ENCODE measurements around the gene SPG11.
"Not testable (repeated sequence)": the region's sequence is repeated elsewhere in the genome, so short reads cannot be mapped to it uniquely, and the experiment has no call there.

Gene SPG11

GRCh38 chr15:44598892-44599291, 64.6 kb downstream of the SPG11 start:
- no peak for DNase-seq

GRCh38 chr15:44598066-44598465, 65.4 kb downstream of the SPG11 start:
- DNase-seq = no peak

DNA sequence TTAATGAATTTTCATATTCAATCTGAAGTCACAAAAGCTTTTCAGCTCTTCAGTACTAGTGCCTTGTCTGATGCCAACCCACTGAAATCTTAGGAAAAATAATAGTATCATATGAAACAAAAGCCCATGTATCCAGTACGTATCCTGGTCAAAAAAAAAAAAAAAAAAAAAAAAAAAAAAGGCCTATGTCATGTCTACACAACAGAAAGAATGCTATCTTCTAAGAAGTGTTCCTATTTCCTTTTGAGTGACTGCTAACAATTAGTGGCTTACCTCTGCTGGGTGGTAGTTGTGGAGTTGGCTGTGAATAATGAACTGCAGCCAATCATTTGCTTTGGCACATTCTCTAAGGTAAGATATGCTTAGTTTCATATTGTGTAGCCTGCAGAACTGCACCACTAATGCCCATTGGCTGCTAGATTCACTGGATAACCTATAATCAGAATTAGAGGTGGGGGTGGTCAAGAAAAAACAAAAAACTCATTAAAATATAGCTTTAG, 66.9 kb downstream of the SPG11 start:
- no peak for DNase-seq

DNA sequence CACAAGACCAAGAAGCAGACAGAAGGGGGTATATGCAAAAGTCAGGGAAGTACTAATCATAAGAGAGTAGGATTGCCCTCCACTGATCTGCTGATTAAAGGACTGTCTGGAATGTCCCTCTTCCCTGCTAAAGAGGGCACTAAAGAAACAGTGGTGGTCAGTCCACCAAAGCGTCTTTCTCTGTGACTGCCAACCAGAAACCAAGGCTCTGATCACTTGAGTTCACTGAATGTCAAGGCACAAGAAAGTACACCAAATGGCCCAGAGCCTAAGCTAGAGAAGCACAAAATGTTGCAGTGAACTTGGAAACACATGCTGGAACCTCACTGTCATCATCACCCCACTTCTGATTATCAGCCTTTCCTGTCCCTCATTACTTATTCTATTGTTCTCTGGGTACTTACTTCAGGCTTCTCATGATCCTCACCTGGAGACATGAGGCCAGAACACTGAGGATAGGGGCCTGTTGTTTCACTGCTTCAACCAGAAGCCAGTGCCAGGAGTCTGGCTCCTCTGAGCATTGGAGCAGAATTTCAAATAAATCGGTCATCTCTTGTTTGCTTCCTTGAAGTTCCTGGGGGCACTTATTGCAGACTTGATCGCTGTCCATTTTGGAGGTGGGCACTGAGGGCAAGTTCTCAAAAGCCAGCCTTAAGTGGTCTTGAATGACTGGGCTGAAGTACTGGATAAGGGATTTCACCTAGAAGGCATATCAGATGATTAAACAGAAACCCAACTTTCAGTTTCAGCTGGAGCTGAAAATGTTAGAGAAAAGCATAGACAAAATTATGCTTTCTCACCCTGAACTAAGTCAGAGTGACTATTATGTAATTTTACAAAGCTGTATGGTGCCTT, 67.6 kb downstream of the SPG11 start:
- no peak for DNase-seq

DNA sequence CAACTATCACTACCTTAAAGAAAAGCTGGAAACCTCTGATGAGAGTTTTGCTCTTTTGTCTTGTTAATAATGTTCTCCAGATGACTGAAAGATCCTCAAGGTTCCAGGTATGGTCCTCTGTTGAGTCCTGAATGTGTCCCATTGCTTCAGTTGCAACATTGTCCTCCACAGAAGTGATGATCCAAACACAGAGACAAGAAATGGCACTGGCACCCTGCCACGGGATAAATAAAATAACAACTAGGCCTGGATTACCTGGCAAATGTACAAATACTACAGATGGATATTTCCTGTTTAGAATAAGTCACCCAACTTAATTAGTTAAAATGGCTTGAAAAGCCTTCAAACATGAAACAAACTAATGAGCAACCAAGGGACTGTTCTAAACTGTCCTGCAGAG, 68.2 kb downstream of the SPG11 start:
- no peak for DNase-seq

DNA sequence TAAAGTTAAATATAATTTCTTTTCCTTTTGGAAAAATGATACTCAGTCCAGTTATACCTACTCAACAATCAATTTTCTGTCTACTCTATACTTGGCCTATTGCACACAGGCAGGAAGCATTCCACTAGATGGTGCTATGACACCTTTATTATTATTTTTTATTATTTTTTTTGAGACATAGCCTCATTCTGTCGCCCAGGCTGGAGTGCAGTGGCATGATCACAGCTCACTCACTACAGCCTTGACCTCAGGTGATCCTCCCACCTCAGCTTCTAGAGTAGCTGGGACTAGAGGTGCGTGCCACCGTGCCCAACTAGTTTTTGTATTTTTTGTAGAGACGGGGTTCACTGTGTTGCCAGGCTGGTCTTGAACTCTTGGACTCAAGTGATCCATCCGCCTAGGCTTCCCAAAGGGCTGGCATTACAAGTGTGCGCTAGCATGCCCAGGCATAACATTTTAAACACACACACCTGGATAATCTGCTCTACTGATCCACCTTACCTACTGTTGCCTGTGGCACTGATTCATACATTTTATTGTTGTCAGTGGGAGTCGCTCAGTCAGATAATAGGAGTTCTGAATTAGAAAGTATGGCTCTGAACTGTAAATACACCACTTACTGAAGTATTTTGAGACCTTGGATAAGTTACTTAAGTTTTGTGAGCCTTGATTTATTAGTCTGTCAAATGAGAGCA, 70.3 kb downstream of the SPG11 start:
- peak; percentile 17 for DNase-seq

DNA sequence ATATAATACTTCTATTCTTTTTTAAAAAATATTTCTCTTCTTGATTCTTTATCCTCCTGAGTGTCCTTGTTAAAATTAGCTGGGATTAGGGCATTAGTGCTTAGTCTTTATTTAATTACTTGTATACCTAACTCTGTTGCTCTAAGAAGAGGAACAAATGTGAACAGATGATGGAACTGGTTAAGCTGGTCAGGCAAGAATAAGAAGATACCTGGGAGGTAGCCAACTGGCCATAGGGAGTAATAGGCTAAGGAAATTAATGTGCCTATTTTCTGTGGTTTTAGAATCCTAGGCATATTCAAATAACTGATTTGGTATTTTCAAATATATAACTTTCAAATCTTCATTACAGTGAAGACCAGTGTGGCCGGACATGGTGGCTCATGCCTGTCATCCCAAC, 72.1 kb downstream of the SPG11 start:
- no peak for DNase-seq

- no peak for DNase-seq
Measured at GRCh38 chr15:44588541-44588940, 74.9 kb downstream of the SPG11 start.

GRCh38 chr15:44585633-44586032, 77.8 kb downstream of the SPG11 start:
- no peak for DNase-seq

DNA sequence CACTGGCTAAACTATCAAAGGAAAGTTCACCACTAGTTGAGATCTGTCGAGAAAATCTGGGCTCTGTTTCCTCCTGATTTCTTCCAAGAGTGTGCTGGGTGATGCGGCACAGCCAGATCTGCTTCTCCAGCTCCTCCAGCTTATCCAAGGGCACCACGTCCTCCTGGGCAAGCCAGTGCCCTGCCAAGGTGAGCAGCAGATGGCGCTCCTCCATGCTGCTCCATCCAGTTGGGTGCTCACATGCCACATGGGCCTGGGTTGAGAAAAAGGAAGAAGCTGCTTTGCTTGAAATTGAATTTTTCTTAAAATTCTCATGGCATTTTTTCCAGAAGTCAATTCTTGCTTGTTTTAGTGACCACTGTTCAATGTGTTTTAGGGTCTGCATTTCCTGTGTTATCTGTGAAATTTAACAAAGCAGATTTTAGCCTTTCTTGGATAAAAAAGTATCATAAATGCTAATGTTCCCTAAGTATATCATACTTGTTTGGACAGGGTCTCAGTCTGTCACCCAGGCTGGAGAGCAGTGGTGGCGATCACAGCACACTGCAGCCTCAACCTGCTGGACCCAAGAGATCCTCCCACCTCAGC, 79.2 kb downstream of the SPG11 start:
- DNase-seq = peak; percentile 74

DNA sequence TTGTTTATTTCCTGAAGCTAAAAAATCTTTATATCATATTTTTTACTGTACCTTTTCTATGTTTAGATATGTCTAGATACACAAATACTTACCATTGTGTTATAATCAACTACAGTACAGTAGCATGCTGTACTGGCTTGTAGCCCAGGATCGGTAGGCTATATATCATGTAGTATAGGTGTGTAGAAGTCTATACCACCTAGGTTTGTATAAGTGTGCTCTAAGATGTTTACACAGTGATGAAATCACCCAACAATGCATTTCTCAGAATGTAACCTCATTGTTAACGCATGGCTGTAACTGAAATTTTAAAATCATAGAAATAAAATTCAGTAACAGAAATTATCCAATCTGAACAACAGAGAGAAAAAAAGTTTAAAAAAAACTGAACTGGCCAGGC, 83.4 kb downstream of the SPG11 start:
- no peak for DNase-seq

GRCh38 chr15:44574734-44575133, 88.7 kb downstream of the SPG11 start:
- DNase-seq = no peak

DNA sequence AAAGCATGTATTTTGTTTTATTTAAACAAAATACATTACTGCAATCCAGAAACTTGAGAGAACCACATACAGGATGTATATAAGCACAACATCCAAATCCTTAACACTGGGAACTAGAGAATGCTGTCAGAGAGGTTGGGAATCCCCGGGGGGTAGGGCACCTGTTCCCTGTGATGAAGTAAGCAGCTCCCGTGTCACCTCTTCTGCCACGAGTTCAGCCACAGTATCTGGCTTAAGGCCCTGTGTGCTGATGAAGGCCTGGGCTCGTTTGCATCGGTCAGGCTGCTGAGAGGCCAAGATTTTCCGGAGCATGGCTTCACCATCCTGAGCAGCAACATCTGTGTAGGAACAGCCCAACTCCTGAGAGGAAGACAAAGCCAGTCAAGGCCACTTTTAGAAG, 90.1 kb downstream of the SPG11 start:
- DNase-seq = no peak

DNA sequence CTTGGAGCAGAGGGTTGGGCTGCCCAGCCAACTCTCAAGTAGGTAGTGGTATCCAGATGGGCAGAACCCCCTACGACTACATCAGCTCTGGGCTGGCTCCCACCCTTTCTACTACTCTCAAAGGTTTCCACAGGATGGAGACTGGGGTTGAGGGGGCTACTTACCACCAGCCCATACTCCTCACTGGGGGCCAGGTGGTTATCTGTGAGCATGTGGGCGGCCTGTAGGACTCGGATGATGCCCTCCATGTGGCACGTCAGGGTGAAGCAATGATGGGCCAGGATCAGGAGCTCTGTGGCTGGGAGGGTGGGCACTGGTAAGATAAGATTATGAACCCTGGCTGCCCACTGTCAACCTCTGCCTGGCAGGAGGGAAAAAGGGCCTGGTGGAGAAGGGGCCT, 93.1 kb downstream of the SPG11 start:
- no peak for DNase-seq

DNA sequence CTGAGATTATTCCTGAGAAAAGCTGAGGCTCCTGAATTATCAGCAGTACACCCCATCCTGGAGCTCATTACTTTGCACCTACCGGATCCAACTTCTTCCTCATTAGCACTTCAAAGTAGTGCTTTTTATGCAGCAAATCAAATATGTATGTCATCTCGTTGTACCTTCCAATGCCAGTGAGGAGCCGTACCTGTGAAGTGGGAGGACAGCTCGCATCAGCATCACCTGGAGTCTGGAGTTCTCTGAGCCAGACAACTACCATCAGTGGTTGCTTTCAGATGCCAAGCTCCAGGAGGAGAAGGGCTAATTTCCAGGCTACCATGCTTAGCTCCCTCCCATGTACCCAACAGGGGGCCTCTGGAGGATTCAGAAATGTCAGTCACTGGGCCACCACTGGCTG, 94.1 kb downstream of the SPG11 start:
- DNase-seq = no peak

- no peak for DNase-seq
Measured at GRCh38 chr15:44568338-44568737, 95.1 kb downstream of the SPG11 start.

GRCh38 chr15:44566155-44566540, 97.3 kb downstream of the SPG11 start:
- DNase-seq = no peak

GRCh38 chr15:44565387-44566154, 97.9 kb downstream of the SPG11 start:
- DNase-seq = no peak

GRCh38 chr15:44560926-44561325, 102.5 kb downstream of the SPG11 start:
- DNase-seq = not testable (repeated sequence)

DNA sequence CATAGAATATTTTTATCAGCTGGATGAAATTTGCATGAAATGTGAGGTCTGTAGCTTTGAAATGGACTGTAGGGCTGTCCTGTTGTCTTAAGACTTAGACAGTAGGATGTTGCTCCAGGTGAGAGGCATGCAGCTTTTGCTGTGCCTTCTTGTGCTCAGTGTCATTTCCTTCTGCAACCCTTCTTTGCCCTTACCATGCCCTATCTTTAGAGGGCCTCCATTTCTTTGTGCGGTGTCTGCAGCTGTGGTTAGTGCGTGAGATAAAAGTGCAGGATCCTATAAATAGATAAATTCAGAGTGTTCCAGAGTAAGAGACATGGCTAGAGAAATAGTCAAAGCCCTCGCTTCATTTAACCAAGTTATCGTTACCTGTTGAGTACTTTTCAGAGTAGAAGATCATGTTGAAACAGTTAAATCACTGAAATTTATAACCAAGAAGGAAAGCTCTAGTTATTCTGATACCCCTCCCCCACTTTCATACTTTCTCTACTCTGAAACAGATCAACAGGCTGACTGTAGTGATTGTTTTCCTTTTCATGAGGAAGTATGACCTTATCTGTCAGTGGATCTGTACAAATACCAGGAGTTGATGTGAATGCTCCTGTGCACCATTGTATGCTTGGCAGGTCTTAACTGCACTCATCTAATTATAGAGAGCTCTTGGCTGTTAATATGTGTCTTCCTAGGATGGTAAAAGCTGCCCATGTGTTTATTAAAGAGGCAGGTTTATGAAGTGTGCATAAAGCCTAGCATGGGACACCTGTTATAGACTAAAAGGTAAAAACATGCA, 108.3 kb downstream of the SPG11 start:
- DNase-seq = no peak

DNA sequence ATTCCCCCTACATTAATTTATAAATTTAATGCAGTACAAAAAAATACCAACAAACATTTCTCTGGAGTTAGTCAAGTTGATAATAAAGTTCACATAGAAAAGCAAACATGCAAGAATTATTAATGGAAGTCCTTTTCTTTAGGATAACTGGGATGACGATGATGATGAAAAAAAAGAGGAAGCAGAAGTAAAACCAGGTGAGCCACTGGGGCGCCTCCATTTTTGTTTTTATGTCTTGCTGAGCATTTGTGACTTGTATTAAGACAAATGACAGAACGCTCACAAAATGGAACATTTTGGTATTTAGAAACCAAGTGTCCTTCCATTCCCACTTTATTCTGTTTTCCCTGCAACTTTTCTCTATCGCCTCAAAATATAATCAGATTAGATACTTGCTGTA, 112.7 kb downstream of the SPG11 start:
- no peak for DNase-seq

DNA sequence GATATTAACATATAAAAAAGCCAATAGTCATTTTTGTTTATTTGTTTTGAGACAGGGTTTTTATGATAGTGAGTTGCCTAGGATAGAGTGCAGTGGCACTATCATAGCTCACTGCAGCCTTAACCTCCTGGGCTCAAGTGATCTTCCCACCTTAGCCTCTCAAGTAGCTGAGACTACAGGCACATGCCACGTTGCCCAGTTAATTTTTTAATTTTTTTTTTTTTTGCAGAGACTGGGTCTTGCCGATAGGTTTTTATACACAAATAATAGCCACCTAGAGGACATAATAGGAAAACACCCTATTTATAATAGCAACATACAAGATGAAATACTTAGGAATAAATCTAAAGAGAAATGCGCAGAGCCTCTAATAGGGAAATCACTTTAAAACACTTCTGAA, 113.2 kb downstream of the SPG11 start:
- no peak for DNase-seq

Data from activated CD4-positive, alpha-beta T cell treated with anti-CD3 and anti-CD28 coated beads for 48 hours (primary cell).